PFSK-1 (cell line): Measurements from ENCODE around the gene RBBP4.

Experiments used
- FOXP2 ChIP-seq: optimal IDR thresholded peaks from 2 replicates; pipeline ENCODE3; 2011; ENCODE audit warnings: borderline replicate concordance, control low read depth, inconsistent platforms; ENCODE audit not compliant: insufficient read depth; ENCODE audit errors: extremely low read length, extremely low read depth
- POLR2AphosphoS5 ChIP-seq: IDR thresholded peaks from 2 replicates; pipeline ENCODE4 v1.6.1; 2012; ENCODE audit warnings: low read depth, mild to moderate bottlenecking, control low read depth, low read length, moderate library complexity
- REST ChIP-seq, 2 experiments: IDR thresholded peaks; 2 replicates each; pipeline versions ENCODE4 v1.6.1 to v1.8.0; 2011 to 2012; ENCODE audit warnings: low read depth in 2 of 2, low read length in 2 of 2, control low read depth in 1 of 2, inconsistent platforms in 1 of 2, mild to moderate bottlenecking in 1 of 2, moderate library complexity in 1 of 2; ENCODE audit not compliant: insufficient read depth in 1 of 2
- SIN3A ChIP-seq: IDR thresholded peaks from 2 replicates; pipeline ENCODE4 v1.6.1; 2012; ENCODE audit warnings: mild to moderate bottlenecking, low read length, moderate library complexity, borderline replicate concordance; ENCODE audit not compliant: insufficient read depth
- TAF1 ChIP-seq: IDR thresholded peaks from 2 replicates; pipeline ENCODE4 v1.6.1; 2012; ENCODE audit warnings: low read length, control low read depth, borderline replicate concordance; ENCODE audit not compliant: insufficient read depth

The RBBP4 gene

GRCh38 chr1:32685498-32685897, 34.5 kb downstream of the RBBP4 start:
- TF ChIP-seq TAF1, result no peak
- TF ChIP-seq SIN3A, result no peak
- no peak for TF ChIP-seq POLR2AphosphoS5
- no peak for TF ChIP-seq REST (IDR thresholded peaks at IDR 0.05; ENCODE audit: insufficient read depth in 1 of 2, low read depth in 2 of 2, low read length in 2 of 2)
- TF ChIP-seq FOXP2, result no peak

- TF ChIP-seq REST (IDR thresholded peaks at IDR 0.05; ENCODE audit: insufficient read depth in 1 of 2, low read depth in 2 of 2, low read length in 2 of 2) (no peak), TAF1 (no peak)
Measured at GRCh38 chr1:32686387-32686786, 35.4 kb downstream of the RBBP4 start.

GRCh38 chr1:32693455-32694174, 42.6 kb downstream of the RBBP4 start:
- no peak for TF ChIP-seq POLR2AphosphoS5

GRCh38 chr1:32695098-32695904, 44.3 kb downstream of the RBBP4 start:
- no peak for TF ChIP-seq POLR2AphosphoS5
- peak; percentile 53 for TF ChIP-seq FOXP2

- no peak for TF ChIP-seq TAF1
- TF ChIP-seq FOXP2, result no peak
- no peak for TF ChIP-seq REST (IDR thresholded peaks at IDR 0.05; ENCODE audit: insufficient read depth in 1 of 2, low read depth in 2 of 2, low read length in 2 of 2)
- TF ChIP-seq POLR2AphosphoS5, result no peak
- TF ChIP-seq SIN3A, result no peak
Measured at GRCh38 chr1:32696041-32696440, 45.0 kb downstream of the RBBP4 start.

GRCh38 chr1:32701421-32701911, 50.5 kb downstream of the RBBP4 start:
- TF ChIP-seq TAF1 (no peak), REST (IDR thresholded peaks at IDR 0.05; ENCODE audit: insufficient read depth in 1 of 2, low read depth in 2 of 2, low read length in 2 of 2) (no peak), POLR2AphosphoS5 (no peak), FOXP2 (no peak), SIN3A (no peak)
